IPS-20b (cell line): Measurements from ENCODE around the gene ARPC1B.
A peak's percentile ranks its signal among the peaks of the same experiment; 100 is the strongest.

Source experiments
- H3K27ac ChIP-seq: one replicate; pipeline ENCODE4 v1.5.1; 2013; ENCODE audit warnings: low read length
- H3K27me3 ChIP-seq: 2 replicates; pipeline ENCODE4 v1.6.1; 2013; ENCODE audit warnings: mild to moderate bottlenecking, low read length, inconsistent platforms; ENCODE audit not compliant: insufficient read depth
- H3K36me3 ChIP-seq: 2 replicates; pipeline ENCODE4 v1.6.1; 2013; ENCODE audit warnings: low read depth, mild to moderate bottlenecking, inconsistent platforms, low read length, moderate library complexity; ENCODE audit not compliant: insufficient read depth
- H3K4me1 ChIP-seq: 2 replicates; pipeline ENCODE4 v1.6.1; 2013; ENCODE audit warnings: mild to moderate bottlenecking, control low read depth, inconsistent platforms, low read length, moderate library complexity; ENCODE audit not compliant: insufficient read depth
- H3K4me3 ChIP-seq: 2 replicates; pipeline ENCODE4 v1.5.1; 2013; ENCODE audit warnings: mild to moderate bottlenecking, low read length, inconsistent platforms
- H3K9ac ChIP-seq: 2 replicates; pipeline ENCODE4 v1.6.1; 2013; ENCODE audit warnings: low read depth, mild to moderate bottlenecking, inconsistent platforms, low read length, moderate library complexity
- H3K9me3 ChIP-seq: 2 replicates; pipeline ENCODE4 v1.6.1; 2013; ENCODE audit warnings: mild to moderate bottlenecking, low read depth, low read length, inconsistent platforms; ENCODE audit not compliant: insufficient read depth

The ARPC1B gene

GRCh38 chr7:99440195-99440594 lies 65.7 kb downstream of the ARPC1B start:
- no peaks in the 10 kb centered on the region for H3K9me3 ChIP-seq
- no peak overlapping the region for H3K9ac ChIP-seq
- H3K27ac ChIP-seq = no peak overlapping the region
- peaks cover 43% of the 10 kb centered on the region for H3K36me3 ChIP-seq
- H3K4me1 ChIP-seq = peaks cover 13% of the 10 kb centered on the region
- H3K27me3 ChIP-seq = no peaks in the 10 kb centered on the region
- H3K4me3 ChIP-seq = peak overlapping the region; percentile 98
